WTC11 (cell line): ENCODE data around the gene CAMTA1.

Experiments used
- ATF2 ChIP-seq: sonication (generic); formaldehyde crosslinking; IDR thresholded peaks from 2 replicates; pipeline ENCODE4 v1.8.1; 2022; ENCODE audit warnings: low read depth, missing genetic modification reagents, borderline replicate concordance
- ATF3 ChIP-seq: sonication (generic); formaldehyde crosslinking; conservative IDR thresholded peaks from 2 replicates; pipeline ENCODE4 v1.8.1; 2022; ENCODE audit warnings: mild to moderate bottlenecking, missing genetic modification reagents
- CREB1 ChIP-seq: sonication (generic); formaldehyde crosslinking; IDR thresholded peaks from 2 replicates; pipeline ENCODE4 v1.8.0; 2023; ENCODE audit warnings: mild to moderate bottlenecking, missing genetic modification reagents
- CREM ChIP-seq: sonication (generic); formaldehyde crosslinking; IDR thresholded peaks from 2 replicates; pipeline ENCODE4 v1.8.1; 2022; ENCODE audit warnings: mild to moderate bottlenecking, missing genetic modification reagents, moderate library complexity
- CTCF ChIP-seq: fragments of 200-600 bp; IDR thresholded peaks from 2 replicates; pipeline ENCODE4 v1.8.0; 2022; ENCODE audit warnings: antibody characterized with exemption
- PRDM15 ChIP-seq: sonication (generic); formaldehyde crosslinking; IDR thresholded peaks from 2 replicates; pipeline ENCODE4 v1.8.0; 2022; ENCODE audit warnings: missing genetic modification reagents
- SP1 ChIP-seq: sonication (generic); formaldehyde crosslinking; conservative IDR thresholded peaks from 2 replicates; pipeline ENCODE4 v1.8.1; 2022; ENCODE audit warnings: missing genetic modification reagents
- STAT6 ChIP-seq: sonication (generic); formaldehyde crosslinking; conservative IDR thresholded peaks from 2 replicates; pipeline ENCODE4 v1.8.1; 2023; ENCODE audit warnings: mild to moderate bottlenecking, low read depth, missing genetic modification reagents, moderate library complexity
- ZNF121 ChIP-seq: sonication (generic); formaldehyde crosslinking; IDR thresholded peaks from 2 replicates; pipeline ENCODE4 v1.8.0; 2023; ENCODE audit warnings: missing genetic modification reagents
- TF ChIP-seq, protein P1 (sequence below): fragments of 250-450 bp; sonication (Bioruptor Pico); IDR thresholded peaks from 2 replicates; pipeline ENCODE4 v1.9.0; 2021; ENCODE audit warnings: mild to moderate bottlenecking
- TF ChIP-seq, protein P2 (sequence below): sonication (generic); formaldehyde crosslinking; IDR thresholded peaks from 2 replicates; pipeline ENCODE4 v1.8.1; 2022; ENCODE audit warnings: mild to moderate bottlenecking, moderate library complexity, missing genetic modification reagents

GRCh38 chr1:7560128-7560527 is 774.9 kb downstream of the CAMTA1 start:
- no peak for TF ChIP-seq CTCF
- TF ChIP-seq ATF3 (CRISPR knock-in tag): no peak
- no peak for TF ChIP-seq ATF2 (CRISPR knock-in tag)
- TF ChIP-seq, protein P1, sequence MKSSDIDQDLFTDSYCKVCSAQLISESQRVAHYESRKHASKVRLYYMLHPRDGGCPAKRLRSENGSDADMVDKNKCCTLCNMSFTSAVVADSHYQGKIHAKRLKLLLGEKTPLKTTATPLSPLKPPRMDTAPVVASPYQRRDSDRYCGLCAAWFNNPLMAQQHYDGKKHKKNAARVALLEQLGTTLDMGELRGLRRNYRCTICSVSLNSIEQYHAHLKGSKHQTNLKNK (CRISPR knock-in tag): no peak
- TF ChIP-seq STAT6 (CRISPR knock-in tag): no peak
- no peak for TF ChIP-seq ZNF121 (CRISPR knock-in tag)
- TF ChIP-seq, protein P2, sequence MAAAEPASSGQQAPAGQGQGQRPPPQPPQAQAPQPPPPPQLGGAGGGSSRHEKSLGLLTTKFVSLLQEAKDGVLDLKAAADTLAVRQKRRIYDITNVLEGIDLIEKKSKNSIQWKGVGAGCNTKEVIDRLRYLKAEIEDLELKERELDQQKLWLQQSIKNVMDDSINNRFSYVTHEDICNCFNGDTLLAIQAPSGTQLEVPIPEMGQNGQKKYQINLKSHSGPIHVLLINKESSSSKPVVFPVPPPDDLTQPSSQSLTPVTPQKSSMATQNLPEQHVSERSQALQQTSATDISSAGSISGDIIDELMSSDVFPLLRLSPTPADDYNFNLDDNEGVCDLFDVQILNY (CRISPR knock-in tag): no peak
- TF ChIP-seq CREB1 (CRISPR knock-in tag): no peak
- TF ChIP-seq PRDM15 (CRISPR knock-in tag): no peak
- TF ChIP-seq SP1 (CRISPR knock-in tag): no peak
- TF ChIP-seq CREM (CRISPR knock-in tag): no peak
